ENCODE results near the gene FOXO6.

- TF ChIP-seq POLR2AphosphoS2 (IDR thresholded peaks at IDR 0.05; ENCODE audit: low read length) = no peak
- TF ChIP-seq SNIP1 (IDR thresholded peaks at IDR 0.05; ENCODE audit: low read depth) = no peak
- no peak for TF ChIP-seq RAD21 (CRISPR knock-in tag; conservative IDR thresholded peaks at IDR 0.05 in 1 of 2, IDR thresholded peaks at IDR 0.05 in 1 of 2)
- no peak for TF ChIP-seq ZNF282 (CRISPR knock-in tag; IDR thresholded peaks at IDR 0.05)
- TF ChIP-seq CHD4 (IDR thresholded peaks at IDR 0.05; ENCODE audit: insufficient read depth, insufficient replicate concordance, low read depth, low read length, poor library complexity, severe bottlenecking) = no peak
- no peak for TF ChIP-seq RBM14 (IDR thresholded peaks at IDR 0.05; ENCODE audit: borderline replicate concordance, insufficient read depth, low read depth, low read length)
These were observed 45.4 kb upstream of the FOXO6 start for GRCh38 chr1:41315871-41316270.

Measured in K562 (cell line).